Measurements from ENCODE around the gene UGT1A1. TPM values are rescaled to one million over a fixed set of nuclear protein-coding genes. Genes with fewer than 3 reads are reported as not detected.

UGT1A1 gene
- total and polyA plus RNA-seq, 2 donors (not counting 1 experiment from before 2014, with no cell fraction given), result not detected

DNA sequence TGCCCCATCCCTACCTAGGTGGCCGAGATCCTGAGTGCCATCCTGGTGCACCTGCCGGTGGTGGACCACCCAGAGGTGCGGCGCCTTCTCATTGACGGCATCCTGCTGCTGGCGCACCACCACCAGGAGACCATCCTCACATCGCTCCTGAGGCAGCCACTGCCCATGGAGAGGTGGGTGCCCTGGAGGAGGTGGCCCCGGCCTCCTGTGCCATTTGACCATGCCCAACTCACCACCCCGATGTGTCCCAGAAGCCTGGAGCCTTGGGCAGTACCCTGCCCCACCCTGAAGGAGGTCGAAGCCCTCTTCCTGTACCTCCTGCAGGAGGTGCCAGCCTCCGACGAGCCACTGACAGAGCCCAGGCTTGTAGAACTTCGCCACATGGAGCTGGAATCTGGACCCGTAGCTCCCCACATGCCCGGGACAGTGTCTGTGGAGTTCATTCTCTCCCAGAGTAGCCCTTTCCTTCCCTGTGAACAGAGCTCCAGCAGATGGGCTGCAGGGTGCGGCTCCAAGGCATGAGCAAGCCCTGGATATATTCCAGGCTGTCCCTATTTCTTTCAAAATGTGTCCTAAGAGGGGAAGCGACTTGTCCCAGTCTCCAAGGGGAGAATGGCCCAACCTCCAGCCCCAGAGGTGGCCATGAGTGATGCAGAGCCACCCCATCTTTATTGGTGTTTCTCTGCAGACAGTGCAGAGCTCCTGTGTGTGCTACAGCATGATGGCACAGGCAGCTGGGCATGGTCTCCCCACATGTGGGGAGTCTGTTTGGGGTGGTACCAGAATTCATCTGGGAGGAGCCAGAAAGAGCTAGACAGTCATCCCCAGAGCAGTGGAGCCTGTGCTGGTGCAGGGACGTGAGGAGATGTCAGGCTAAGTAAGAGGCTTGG, 60.1 kb downstream of the UGT1A1 start:
- Histone ChIP-seq H4K20me1 (ENCODE audit: control insufficient read depth, insufficient read depth, low read length, poor library complexity, severe bottlenecking) (no peaks in the 10 kb centered on the region), H3K4me2 (replicated peaks; ENCODE audit: low read depth, low read length, poor library complexity, severe bottlenecking) (no peak overlapping the region), H3K27me3 (replicated peaks in 1 of 4; ENCODE audit: control extremely low read depth in 1 of 4, control insufficient read depth in 3 of 4, insufficient read depth in 4 of 4, low read length in 3 of 4) (peaks cover 0 to 5% (median 0%) of the 10 kb centered on the region in 4 experiments), H2AFZ (ENCODE audit: insufficient read depth, low read depth, low read length, poor library complexity, severe bottlenecking) (no peak overlapping the region), H3K4me3 (ENCODE audit: control extremely low read depth in 1 of 5, extremely low read depth in 1 of 5, insufficient read depth in 1 of 5, low read depth in 2 of 5, low read length in 4 of 5) (no peak overlapping the region), H3K9ac (ENCODE audit: low read length) (no peak overlapping the region), H3K79me2 (ENCODE audit: control insufficient read depth, insufficient read depth, low read length) (no peaks in the 10 kb centered on the region), H3K27ac (ENCODE audit: low read length in 2 of 2) (no peak overlapping the region), H3K36me3 (replicated peaks in 1 of 2; ENCODE audit: control extremely low read depth in 1 of 2, control insufficient read depth in 1 of 2, extremely low read depth in 1 of 2, insufficient read depth in 2 of 2, low read length in 1 of 2) (no peaks in the 10 kb centered on the region), H3K4me1 (ENCODE audit: control insufficient read depth in 2 of 2, insufficient read depth in 2 of 2, low read length in 2 of 2) (no peaks in the 10 kb centered on the region), H3K9me3 (ENCODE audit: control extremely low read depth in 1 of 3, control insufficient read depth in 2 of 3, insufficient read depth in 1 of 3, low read length in 2 of 3) (peaks cover 0 to 6% (median 0%) of the 10 kb centered on the region in 3 donors)
- CTCF ChIA-PET, result no interaction called here
- Mint-ChIP-seq H3K4me3 (no peak overlapping the region), H3K27me3 (peaks cover 9% of the 10 kb centered on the region), H3K27ac (no peak overlapping the region), H3K4me1 (no peaks in the 10 kb centered on the region), H3K9me3 (ENCODE audit: insufficient read depth) (no peaks in the 10 kb centered on the region)
- ATAC-seq (ENCODE audit: low read depth), result no peak
- POLR2A ChIA-PET, result no interaction called here
- WGBS (ENCODE audit: insufficient coverage), result 82% methylated on average over 14 of the region's 18 CpGs
- no peak for DNase-seq
- TF ChIP-seq, protein P1, sequence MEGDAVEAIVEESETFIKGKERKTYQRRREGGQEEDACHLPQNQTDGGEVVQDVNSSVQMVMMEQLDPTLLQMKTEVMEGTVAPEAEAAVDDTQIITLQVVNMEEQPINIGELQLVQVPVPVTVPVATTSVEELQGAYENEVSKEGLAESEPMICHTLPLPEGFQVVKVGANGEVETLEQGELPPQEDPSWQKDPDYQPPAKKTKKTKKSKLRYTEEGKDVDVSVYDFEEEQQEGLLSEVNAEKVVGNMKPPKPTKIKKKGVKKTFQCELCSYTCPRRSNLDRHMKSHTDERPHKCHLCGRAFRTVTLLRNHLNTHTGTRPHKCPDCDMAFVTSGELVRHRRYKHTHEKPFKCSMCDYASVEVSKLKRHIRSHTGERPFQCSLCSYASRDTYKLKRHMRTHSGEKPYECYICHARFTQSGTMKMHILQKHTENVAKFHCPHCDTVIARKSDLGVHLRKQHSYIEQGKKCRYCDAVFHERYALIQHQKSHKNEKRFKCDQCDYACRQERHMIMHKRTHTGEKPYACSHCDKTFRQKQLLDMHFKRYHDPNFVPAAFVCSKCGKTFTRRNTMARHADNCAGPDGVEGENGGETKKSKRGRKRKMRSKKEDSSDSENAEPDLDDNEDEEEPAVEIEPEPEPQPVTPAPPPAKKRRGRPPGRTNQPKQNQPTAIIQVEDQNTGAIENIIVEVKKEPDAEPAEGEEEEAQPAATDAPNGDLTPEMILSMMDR (IDR thresholded peaks at IDR 0.05), result no peak
- no peak for TF ChIP-seq EZH2 (IDR thresholded peaks at IDR 0.05; ENCODE audit: borderline replicate concordance, insufficient read depth, low read depth, low read length, poor library complexity, severe bottlenecking)
- intact Hi-C loops (cut with micrococcal nuclease), result no loop called here

DNA sequence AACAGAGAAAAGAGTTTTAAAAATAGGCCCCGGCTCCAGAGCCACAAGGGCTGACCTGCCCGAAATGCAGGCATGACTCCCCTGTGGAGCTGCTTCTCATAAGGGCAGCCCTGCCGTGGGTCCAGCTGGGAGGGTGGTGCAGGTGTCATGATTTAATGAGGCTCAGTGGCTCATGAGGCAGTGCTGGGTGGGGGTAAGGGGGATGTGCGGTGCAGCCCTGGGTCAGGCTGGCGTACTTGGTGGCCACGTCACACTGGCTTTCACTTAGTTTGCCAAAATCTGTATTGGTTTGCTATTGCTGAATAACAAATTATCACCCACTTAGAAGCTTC, 60.7 kb downstream of the UGT1A1 start:
- Mint-ChIP-seq H3K27ac (no peak overlapping the region), H3K9me3 (ENCODE audit: insufficient read depth) (peaks cover 1% of the 10 kb centered on the region), H3K27me3 (peaks cover 8% of the 10 kb centered on the region), H3K4me1 (no peaks in the 10 kb centered on the region), H3K4me3 (no peak overlapping the region)
- ChIA-PET POLR2A (no interaction called here), CTCF (no interaction called here)
- WGBS (ENCODE audit: insufficient coverage), result 96% methylated on average over 3 of the region's 6 CpGs
- Histone ChIP-seq H3K79me2 (ENCODE audit: control insufficient read depth, insufficient read depth, low read length) (no peaks in the 10 kb centered on the region), H3K27me3 (replicated peaks in 1 of 4; ENCODE audit: control extremely low read depth in 1 of 4, control insufficient read depth in 3 of 4, insufficient read depth in 4 of 4, low read length in 3 of 4) (peaks cover 0 to 5% (median 0%) of the 10 kb centered on the region in 4 experiments), H3K4me1 (ENCODE audit: control insufficient read depth in 2 of 2, insufficient read depth in 2 of 2, low read length in 2 of 2) (no peaks in the 10 kb centered on the region), H3K9me3 (ENCODE audit: control extremely low read depth in 1 of 3, control insufficient read depth in 2 of 3, insufficient read depth in 1 of 3, low read length in 2 of 3) (peaks cover 0 to 6% (median 0%) of the 10 kb centered on the region in 3 donors), H3K27ac (ENCODE audit: low read length in 2 of 2) (no peak overlapping the region), H3K9ac (ENCODE audit: low read length) (no peak overlapping the region), H3K4me2 (replicated peaks; ENCODE audit: low read depth, low read length, poor library complexity, severe bottlenecking) (no peak overlapping the region), H2AFZ (ENCODE audit: insufficient read depth, low read depth, low read length, poor library complexity, severe bottlenecking) (no peak overlapping the region), H4K20me1 (ENCODE audit: control insufficient read depth, insufficient read depth, low read length, poor library complexity, severe bottlenecking) (no peaks in the 10 kb centered on the region), H3K4me3 (ENCODE audit: control extremely low read depth in 1 of 5, extremely low read depth in 1 of 5, insufficient read depth in 1 of 5, low read depth in 2 of 5, low read length in 4 of 5) (no peak overlapping the region), H3K36me3 (replicated peaks in 1 of 2; ENCODE audit: control extremely low read depth in 1 of 2, control insufficient read depth in 1 of 2, extremely low read depth in 1 of 2, insufficient read depth in 2 of 2, low read length in 1 of 2) (no peaks in the 10 kb centered on the region)
- TF ChIP-seq EZH2 (IDR thresholded peaks at IDR 0.05; ENCODE audit: borderline replicate concordance, insufficient read depth, low read depth, low read length, poor library complexity, severe bottlenecking), result no peak
- TF ChIP-seq, protein P1 (IDR thresholded peaks at IDR 0.05), result no peak
- DNase-seq (no peak), ATAC-seq (ENCODE audit: low read depth) (no peak)
- intact Hi-C loops (cut with micrococcal nuclease), result no loop called here
